Urothelium cell line (cell line): ENCODE results near the gene GNAO1.

Experiments
- DNase-seq: peaks from one replicate; pipeline ENCODE4 v3.0.0; 2011; ENCODE audit warnings: low spot score, mixed read lengths
- FAIRE-seq: peaks from 2 replicates; lab custom pipeline; 2011; peaks lifted over from hg19 to GRCh38; lab: Jason Lieb, UNC

GNAO1 gene

GRCh38 chr16:56191156-56191815 is at the start of gene GNAO1:
TSS of gene GNAO1 (plus strand) at chr16:56191489. CDS start at chr16:56192236, 747 bp downstream.
- DNase-seq, result peak; percentile 96
- FAIRE-seq, result peak; percentile 35

GRCh38 chr16:56143666-56144065 is 47.6 kb upstream of the GNAO1 start:
- no peak for DNase-seq

GRCh38 chr16:56145369-56145768 is 45.9 kb upstream of the GNAO1 start:
- FAIRE-seq (no peak), DNase-seq (no peak)

More at GRCh38 chr16:56143666-56144065, 47.6 kb upstream of the GNAO1 start:
- no peak for FAIRE-seq

GRCh38 chr16:56151621-56152020 is 39.7 kb upstream of the GNAO1 start:
- FAIRE-seq (no peak), DNase-seq (no peak)

- DNase-seq, result no peak
- no peak for FAIRE-seq
Measured at GRCh38 chr16:56161658-56162057, 29.6 kb upstream of the GNAO1 start.

GRCh38 chr16:56163089-56163488 is 28.2 kb upstream of the GNAO1 start:
- DNase-seq (no peak), FAIRE-seq (no peak)

- FAIRE-seq (no peak), DNase-seq (no peak)
Measured at GRCh38 chr16:56163938-56164337, 27.4 kb upstream of the GNAO1 start.

GRCh38 chr16:56164636-56165035 is 26.7 kb upstream of the GNAO1 start:
- FAIRE-seq, result no peak

GRCh38 chr16:56174411-56174810 is 16.9 kb upstream of the GNAO1 start:
- FAIRE-seq (no peak), DNase-seq (no peak)

More at GRCh38 chr16:56164636-56165035, 26.7 kb upstream of the GNAO1 start:
- DNase-seq, result no peak

GRCh38 chr16:56181401-56181800 is 9.9 kb upstream of the GNAO1 start:
- DNase-seq (no peak), FAIRE-seq (no peak)

- no peak for DNase-seq
- no peak for FAIRE-seq
Measured at GRCh38 chr16:56183266-56183665, 8.0 kb upstream of the GNAO1 start.

GRCh38 chr16:56190048-56190676 is 1.1 kb upstream of the GNAO1 start:
- no peak for DNase-seq
- FAIRE-seq, result no peak

- FAIRE-seq (no peak), DNase-seq (no peak)
Measured at GRCh38 chr16:56190677-56191155, 573 bp upstream of the GNAO1 start.

GRCh38 chr16:56191835-56192634 is 746 bp downstream of the GNAO1 start:
- no peak for FAIRE-seq
- no peak for DNase-seq

- FAIRE-seq (no peak), DNase-seq (no peak)
Measured at GRCh38 chr16:56192635-56192945, 1.3 kb downstream of the GNAO1 start.

- DNase-seq, result no peak
- no peak for FAIRE-seq
Measured at GRCh38 chr16:56192986-56193945, 2.0 kb downstream of the GNAO1 start.

- FAIRE-seq (no peak), DNase-seq (peak; percentile 88)
Measured at GRCh38 chr16:56193951-56194726, 2.9 kb downstream of the GNAO1 start.

GRCh38 chr16:56195151-56195550 is 3.9 kb downstream of the GNAO1 start:
- DNase-seq (no peak), FAIRE-seq (no peak)

GRCh38 chr16:56196381-56196780 is 5.1 kb downstream of the GNAO1 start:
- FAIRE-seq, result no peak

More at GRCh38 chr16:56196381-56196780, 5.1 kb downstream of the GNAO1 start:
- DNase-seq, result no peak
